ENCODE data around the gene DDN. TPM values are rescaled to one million over a fixed set of nuclear protein-coding genes. Genes with fewer than 3 reads are reported as not detected.

DDN gene
- total RNA-seq, 1 donor from 2014 or later = 6.4 TPM

- H3K27me3 Mint-ChIP-seq (ENCODE audit: unreplicated experiment) = peaks cover 1% of the 10 kb centered on the region
These were observed 28.8 kb upstream of the DDN start for GRCh38 chr12:49027846-49028555.

GRCh38 chr12:49026678-49027480 lies 27.7 kb upstream of the DDN start:
- TF ChIP-seq CTCF (IDR thresholded peaks at IDR 0.05; ENCODE audit: partially characterized antibody, unreplicated experiment) = no peak
- peaks cover 6% of the 10 kb centered on the region for H3K36me3 Mint-ChIP-seq (ENCODE audit: unreplicated experiment)
- H3K9me3 Mint-ChIP-seq (ENCODE audit: unreplicated experiment) = peaks cover 6% of the 10 kb centered on the region
- no peaks in the 10 kb centered on the region for H3K4me1 Mint-ChIP-seq (ENCODE audit: low read depth, unreplicated experiment)
- H3K27me3 Mint-ChIP-seq (ENCODE audit: unreplicated experiment) = peaks cover 2% of the 10 kb centered on the region
- DNase-seq = no peak
- H3K27ac Mint-ChIP-seq (ENCODE audit: unreplicated experiment) = no peak overlapping the region
- no peak overlapping the region for H3K4me3 Mint-ChIP-seq (ENCODE audit: unreplicated experiment)

More at GRCh38 chr12:49027846-49028555, 28.8 kb upstream of the DDN start:
- Mint-ChIP-seq H3K27ac (ENCODE audit: unreplicated experiment) (no peak overlapping the region), H3K4me3 (ENCODE audit: unreplicated experiment) (no peak overlapping the region), H3K9me3 (ENCODE audit: unreplicated experiment) (peaks cover 6% of the 10 kb centered on the region), H3K4me1 (ENCODE audit: low read depth, unreplicated experiment) (peaks cover 2% of the 10 kb centered on the region), H3K36me3 (ENCODE audit: unreplicated experiment) (no peaks in the 10 kb centered on the region)
- no peak for TF ChIP-seq CTCF (IDR thresholded peaks at IDR 0.05; ENCODE audit: partially characterized antibody, unreplicated experiment)
- DNase-seq = no peak

GRCh38 chr12:49026101-49026500 lies 26.9 kb upstream of the DDN start:
- Mint-ChIP-seq H3K36me3 (ENCODE audit: unreplicated experiment) (peaks cover 6% of the 10 kb centered on the region), H3K4me3 (ENCODE audit: unreplicated experiment) (no peak overlapping the region), H3K9me3 (ENCODE audit: unreplicated experiment) (peaks cover 4% of the 10 kb centered on the region), H3K4me1 (ENCODE audit: low read depth, unreplicated experiment) (no peaks in the 10 kb centered on the region), H3K27me3 (ENCODE audit: unreplicated experiment) (peaks cover 2% of the 10 kb centered on the region), H3K27ac (ENCODE audit: unreplicated experiment) (peak overlapping the region; percentile 18)
- TF ChIP-seq CTCF (IDR thresholded peaks at IDR 0.05; ENCODE audit: partially characterized antibody, unreplicated experiment) = no peak
- DNase-seq = no peak

- H3K9me3 Mint-ChIP-seq (ENCODE audit: unreplicated experiment) = peaks cover 4% of the 10 kb centered on the region
- peaks cover 3% of the 10 kb centered on the region for H3K27me3 Mint-ChIP-seq (ENCODE audit: unreplicated experiment)
- peak overlapping the region; percentile 18 for H3K27ac Mint-ChIP-seq (ENCODE audit: unreplicated experiment)
These were observed 26.3 kb upstream of the DDN start for GRCh38 chr12:49025463-49025862.

More at GRCh38 chr12:49025463-49025862, 26.3 kb upstream of the DDN start:
- peaks cover 6% of the 10 kb centered on the region for H3K36me3 Mint-ChIP-seq (ENCODE audit: unreplicated experiment)
- H3K4me1 Mint-ChIP-seq (ENCODE audit: low read depth, unreplicated experiment) = no peaks in the 10 kb centered on the region
- H3K4me3 Mint-ChIP-seq (ENCODE audit: unreplicated experiment) = no peak overlapping the region
- DNase-seq = no peak
- TF ChIP-seq CTCF (IDR thresholded peaks at IDR 0.05; ENCODE audit: partially characterized antibody, unreplicated experiment) = no peak
